Ecto neural progenitor cell (in vitro differentiated cells): ENCODE data around the gene SLN.

ENCODE experiments used
- DNase-seq: peaks from one replicate; pipeline ENCODE4 v3.0.0-alpha.2; 2018; ENCODE audit warnings: low spot score

SLN gene

DNA sequence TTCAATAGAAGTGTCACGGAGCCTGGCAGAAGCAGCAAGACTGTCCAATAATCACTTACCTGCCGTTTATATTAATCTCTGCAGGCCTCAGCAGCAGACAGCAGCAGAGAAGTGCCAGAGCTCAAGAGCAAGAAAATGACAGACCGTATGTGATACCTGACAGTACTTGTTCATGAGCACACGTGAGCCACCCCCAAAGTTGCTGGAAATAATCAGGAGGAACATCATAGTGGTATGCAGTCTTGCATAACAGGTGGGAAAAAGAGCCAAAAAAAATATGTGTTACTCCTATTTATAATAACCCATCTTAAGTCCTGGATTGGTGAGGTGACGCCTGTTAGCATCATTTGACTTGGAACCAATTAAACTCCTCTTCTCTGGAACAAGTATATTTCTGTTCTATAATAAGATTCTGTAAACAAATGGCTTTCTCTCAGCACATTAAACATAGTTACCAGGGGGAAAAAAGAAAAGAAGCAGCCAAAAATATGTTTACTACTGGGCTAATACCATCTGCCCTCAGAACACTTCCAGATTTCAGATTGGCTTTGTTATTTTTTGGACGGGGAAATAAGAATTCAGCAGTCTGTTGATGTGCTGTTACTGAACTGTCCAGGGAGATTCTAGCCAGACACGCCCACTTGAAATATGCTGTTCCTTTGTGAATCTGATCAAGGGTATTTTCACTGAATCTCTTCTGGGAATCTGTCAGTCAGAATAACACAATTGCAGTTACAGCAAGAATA lies 7.9 kb upstream of the SLN start:
- DNase-seq = no peak

DNA sequence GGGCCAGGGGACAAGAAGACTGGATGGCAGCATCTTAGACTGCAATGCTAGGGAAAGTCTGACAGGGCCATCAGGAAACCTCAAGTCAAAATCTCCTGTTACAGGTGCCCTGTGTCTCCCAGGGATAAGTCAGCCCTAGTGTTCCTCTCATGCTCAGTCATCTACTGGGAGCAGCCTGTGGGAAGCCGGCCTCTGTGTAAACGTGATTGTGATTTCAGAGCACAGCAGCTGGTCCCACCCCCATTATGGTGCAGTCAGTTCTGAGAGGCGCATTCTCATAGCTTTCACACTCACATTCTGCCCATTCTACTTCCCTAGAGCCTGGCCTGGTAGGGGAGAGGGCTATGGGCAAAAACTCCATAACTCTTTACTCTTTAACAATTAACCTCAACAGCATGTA lies 7.2 kb upstream of the SLN start:
- DNase-seq = no peak

DNA sequence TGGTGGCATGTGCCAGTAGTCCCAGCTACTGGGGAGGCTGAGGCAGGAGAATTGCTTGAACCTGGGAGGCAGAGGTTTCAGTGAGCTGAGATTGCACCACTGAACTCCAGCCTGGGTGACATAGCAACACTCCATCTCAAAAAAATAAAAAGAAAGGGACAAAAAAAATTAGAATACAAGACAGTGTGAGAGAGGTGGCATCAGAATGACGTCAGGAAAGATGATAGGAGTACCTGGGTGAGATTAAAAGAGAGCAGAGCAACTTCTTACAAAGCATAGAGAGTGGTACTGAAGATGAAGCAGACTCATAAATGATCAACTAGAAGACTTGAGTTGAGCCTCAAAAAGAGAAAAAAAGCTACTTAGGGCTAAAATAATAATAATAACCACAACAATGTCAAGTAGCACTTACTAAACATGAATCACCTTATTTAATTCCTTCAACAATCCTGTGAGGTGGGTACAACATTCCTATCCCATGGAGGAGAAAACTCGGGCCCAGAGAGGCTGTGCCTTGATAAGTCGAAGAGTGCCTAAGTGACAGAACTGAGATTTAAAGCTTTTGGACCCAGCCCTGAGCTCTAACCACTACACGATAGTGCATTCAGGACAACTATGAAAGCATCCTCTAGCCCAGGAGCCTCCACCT lies 5.2 kb upstream of the SLN start:
- DNase-seq = no peak

DNA sequence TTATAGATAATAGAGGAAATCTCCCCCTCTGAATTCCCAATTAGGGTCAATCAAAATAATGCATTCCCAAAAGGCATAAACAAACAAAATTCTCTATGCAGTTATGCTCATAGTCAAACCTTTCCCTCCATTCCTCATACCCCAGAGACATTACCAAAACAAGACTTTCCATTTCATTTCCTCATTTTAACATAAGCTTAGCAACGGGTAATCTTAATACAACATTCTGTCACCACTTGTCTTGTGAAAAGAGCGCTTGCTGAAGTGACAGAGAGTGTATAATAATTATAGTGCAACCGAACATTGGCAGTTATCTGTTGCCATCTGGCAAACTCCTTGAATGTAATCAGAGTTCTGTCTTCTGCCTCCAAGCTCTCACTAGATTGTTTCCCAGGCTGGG lies 1.2 kb upstream of the SLN start:
- no peak for DNase-seq

DNA sequence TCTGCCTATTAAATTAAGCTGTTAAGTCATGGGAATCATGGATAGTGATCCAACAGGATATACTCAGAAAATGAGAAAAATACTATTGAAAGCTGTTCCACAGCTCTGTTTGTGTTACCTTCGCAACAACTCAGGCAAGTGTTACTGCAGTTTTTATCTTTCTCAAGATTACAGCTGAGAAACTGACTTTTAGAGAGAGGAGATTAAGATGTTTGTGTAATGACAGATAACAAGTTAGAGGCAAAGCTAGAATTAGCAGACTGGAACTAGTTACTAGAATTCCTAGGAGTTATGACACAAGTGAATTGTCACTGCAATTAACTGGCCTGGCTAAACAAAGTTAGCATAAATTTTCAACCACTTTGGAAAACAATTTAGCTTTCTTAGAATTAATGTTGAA lies 1.6 kb downstream of the SLN start:
- DNase-seq = no peak

DNA sequence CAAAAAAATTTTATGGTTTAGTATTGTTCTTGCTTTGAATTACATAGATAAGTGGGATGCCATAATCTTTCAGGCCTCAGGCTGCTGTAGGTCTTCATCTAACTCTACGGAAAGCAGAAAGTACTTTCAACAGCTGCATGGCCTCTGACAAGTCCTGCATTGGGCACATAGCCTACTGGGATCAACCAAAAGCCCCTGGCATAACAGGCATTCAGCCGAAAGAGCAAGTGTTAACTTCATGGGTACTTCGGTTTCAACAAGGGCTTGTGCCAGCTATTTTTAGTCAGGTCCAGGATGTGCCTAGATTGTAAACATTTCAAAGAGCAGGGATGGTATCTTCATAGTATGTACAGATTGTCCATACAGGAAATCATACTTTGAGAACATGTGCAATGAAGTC lies 3.1 kb downstream of the SLN start:
- no peak for DNase-seq

DNA sequence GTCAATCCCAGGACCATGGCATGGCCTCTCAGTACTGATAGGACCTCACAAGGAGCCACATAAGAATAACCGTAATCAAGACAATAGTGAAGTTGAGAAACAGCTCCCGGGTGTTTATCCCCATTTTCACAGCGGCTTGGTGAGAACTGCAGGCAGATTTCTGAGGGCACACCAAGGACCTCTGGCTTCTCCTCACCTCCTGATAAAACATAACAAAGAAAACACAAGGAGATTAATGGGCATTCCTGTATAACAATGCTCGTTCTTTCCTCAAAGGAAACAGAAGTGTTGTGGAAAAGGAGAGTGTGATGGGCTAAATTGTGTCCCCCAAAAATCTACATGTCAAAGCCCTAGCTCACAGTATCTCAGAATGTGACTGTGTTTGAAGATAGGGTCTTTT lies 4.0 kb downstream of the SLN start:
- DNase-seq = no peak

DNA sequence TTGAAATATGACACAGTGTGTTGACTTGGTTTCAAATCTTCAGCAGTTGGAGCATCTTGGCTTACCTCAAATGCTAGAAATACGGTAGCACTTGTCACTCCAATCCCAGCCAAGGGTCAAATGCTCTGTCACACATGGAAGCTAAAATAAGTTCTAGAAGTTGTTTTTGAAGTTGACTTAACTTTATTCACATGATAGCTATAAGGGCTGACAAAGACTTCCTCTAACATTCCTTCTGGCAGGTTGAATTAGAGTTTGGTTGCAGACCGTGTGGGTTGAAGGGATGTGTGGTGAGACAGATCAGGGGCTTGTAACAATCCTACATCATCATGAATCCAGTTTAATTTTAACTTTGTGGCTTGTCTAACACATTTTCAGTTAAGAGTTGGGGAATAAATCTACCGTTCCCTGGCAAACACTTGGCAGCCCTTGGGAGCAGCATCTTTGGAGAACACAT lies 4.6 kb downstream of the SLN start:
- DNase-seq = no peak

DNA sequence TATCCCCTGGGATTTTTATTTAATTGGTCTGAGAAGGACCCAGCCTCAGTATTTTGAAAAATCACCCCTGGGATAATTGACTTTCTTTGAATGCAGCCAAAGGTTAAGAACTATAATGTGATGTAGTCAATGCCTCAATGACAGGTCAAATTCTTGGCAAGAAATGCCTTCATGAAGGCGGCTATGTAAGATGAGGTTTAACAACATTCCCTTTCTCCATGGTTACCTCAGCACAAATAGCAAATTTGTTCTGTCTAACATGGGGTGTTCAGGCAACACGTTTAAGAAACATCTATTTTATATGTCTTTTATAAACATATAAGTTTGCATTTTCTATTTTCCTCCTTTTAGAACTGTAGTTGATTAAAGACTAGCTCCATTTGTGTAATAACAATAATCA lies 5.3 kb downstream of the SLN start:
- no peak for DNase-seq

DNA sequence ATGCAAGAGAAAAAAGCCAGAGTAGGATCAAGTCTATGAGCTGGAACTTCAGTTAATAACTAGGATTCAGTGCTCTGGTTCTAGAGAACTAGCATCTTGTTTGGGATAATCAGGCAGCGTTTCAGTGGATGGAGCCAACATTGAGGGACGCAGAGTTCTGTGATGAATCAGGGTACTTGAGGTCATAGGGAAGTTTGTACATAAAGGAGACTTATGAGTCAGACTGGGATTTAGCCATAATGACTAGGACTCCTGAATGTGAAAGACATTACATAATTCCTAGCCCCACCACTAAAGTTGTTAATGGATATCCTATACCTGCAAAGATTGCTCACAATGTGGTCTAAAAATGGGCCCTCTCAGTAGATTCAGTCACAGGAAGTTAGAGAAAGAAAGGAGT lies 6.8 kb downstream of the SLN start:
- no peak for DNase-seq

DNA sequence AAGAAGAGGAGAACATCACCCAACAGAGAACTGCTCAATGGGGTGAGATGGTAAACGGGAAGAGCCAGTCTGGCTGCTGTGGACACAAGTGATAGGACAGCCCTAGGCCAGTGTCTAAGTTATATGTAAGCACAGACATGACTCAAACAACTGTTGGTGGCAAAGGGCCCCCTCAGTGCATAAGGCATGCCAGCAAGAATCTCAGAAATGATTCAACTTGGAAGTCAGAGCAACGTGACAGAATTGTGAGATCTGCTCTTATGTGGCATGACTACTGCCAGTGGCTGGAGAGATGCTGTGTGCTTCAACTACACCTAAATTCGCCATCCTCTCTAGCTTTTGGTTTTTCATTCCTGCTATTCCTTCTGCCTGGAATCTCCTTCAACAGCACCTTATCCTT lies 7.4 kb downstream of the SLN start:
- no peak for DNase-seq

DNA sequence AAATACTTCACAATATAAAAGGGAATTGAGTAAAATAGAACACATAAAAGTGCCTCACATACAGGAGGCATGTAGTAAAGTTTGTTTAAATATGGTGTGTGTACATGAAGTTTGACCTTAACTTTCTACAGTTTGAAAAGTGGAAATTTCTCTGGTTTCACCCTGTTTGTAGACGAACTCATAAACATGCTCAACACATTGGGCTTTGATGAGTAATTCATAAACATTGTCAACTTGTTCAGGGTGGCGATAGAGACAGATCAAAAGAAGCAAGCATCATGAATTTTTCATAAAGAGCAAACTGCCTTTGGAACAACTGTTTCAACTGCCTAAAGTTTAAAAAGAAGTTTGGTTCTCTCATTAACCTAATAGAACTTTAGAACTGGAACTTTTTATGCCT lies 9.1 kb downstream of the SLN start:
- no peak for DNase-seq

DNA sequence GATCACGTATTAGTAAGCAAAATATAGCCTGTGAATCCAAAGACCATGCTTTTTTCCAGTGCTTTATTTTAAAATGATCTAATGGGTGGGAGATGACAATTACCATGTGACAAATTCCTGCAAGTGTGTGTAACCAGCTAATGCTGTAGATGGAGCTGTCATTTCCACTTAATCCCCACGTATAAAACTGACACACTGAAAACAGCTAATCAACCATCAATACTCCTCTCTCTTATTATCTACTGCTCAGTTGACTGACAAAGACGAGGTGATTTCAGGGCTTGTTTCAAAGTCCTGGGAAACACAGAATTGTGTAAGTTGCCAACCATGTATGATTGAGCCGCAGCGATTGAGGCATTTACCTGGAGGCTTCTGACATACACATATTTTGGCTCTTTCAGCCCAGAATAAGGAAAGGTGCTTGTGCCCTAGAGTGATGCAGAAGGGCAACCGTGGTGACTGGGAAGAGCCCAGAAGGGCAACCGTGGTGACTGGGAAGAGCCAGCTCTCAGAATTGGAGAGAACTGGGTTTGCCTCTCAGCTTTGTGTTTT lies 9.7 kb downstream of the SLN start:
- no peak for DNase-seq

DNA sequence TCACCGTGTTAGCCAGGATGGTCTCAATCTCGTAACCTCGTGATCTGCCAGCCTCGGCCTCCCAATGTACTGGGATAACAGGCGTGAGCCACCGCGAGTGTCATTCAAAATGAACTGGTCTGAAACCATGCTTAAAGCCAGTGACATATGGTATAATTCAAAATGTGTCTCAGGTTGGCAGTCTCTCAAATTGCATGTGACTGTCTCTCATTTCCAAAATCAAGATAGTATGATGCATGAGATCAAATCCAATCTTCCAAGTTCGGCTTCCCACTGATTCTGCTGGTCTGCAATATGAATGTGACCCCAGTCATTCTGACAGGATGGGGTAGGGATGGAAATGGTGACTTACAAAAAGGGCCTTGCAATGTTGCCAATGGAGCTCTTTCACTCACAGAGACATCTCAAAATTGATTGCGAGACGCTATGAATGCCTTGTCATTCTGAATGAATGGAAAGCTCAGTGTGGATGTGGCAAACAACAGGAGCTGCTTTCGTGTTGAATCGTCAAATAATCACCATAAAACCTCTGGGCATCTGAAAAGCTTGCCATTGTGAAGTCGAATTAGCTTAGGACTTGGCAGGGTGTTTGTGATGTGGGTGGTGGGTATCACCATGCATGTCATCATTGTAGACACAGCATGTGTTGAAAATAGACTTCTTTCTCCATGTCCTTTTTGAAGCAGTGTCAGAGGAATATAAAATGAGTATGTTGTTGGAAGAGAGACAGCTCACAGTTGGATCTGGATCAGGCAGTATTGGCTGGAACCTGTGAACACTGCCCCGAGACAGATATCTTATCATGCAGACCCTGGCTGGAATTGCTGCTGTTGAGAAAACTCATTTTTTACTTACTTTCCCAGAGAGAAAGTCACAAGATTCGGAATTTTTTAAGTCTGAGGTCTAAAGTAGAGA lies 12.2 kb downstream of the SLN start:
- DNase-seq = no peak

DNA sequence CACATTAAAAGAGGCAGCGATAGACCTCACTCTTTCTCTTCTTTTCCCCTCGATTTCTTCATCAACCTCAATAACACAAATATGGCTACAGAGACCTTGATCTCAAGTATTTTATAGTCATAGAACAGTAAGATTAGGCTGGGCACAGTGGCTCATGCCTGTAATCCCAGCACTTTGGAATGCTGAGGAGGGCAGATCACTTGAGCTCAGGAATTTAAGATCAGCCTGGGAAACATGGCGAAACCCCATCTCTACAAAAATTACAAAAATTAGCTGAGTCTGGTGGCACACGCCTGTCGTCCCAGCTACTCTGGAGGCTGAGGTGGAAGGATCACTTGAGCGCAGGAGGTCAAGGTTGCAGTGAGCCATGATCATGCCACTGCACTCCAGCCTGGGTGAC lies 14.6 kb downstream of the SLN start:
- DNase-seq = no peak

DNA sequence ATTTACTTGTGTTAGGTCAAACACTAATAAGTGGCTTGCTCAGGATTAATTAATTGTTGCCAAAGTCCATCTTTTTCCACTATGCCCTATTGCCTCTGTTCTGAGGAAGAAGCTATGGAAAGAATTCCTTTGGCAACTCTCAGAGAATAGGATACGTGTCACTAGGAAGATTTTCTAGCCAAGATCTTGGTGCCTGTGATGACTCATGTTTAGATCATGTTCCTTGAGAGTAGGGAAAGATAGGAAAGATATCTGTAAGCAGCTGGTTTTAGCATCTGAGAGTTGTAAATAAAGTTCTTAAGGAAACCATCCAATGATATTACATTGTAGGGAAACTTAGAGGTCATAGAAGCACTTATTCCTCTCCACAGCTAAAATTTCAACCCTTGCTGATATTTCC lies 15.7 kb downstream of the SLN start:
- no peak for DNase-seq

DNA sequence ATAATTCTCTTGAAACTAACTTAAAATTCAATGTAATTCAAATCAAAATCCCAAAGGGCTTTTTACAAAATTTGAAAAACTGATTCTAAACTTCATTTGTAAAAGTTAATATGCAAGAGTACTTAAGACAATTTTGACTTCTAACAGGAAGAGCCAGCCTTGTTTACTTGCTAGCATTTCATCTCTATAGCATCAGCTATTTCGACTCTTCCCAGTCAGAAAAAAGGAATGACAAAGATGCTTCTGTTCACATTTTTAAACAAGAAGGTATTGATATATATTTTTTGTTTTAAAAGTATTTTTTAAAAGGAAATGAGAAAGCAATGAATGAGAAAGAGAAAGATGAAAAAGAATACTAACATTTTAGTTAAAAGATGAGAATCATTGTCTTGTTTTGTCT lies 16.4 kb downstream of the SLN start:
- DNase-seq = no peak

DNA sequence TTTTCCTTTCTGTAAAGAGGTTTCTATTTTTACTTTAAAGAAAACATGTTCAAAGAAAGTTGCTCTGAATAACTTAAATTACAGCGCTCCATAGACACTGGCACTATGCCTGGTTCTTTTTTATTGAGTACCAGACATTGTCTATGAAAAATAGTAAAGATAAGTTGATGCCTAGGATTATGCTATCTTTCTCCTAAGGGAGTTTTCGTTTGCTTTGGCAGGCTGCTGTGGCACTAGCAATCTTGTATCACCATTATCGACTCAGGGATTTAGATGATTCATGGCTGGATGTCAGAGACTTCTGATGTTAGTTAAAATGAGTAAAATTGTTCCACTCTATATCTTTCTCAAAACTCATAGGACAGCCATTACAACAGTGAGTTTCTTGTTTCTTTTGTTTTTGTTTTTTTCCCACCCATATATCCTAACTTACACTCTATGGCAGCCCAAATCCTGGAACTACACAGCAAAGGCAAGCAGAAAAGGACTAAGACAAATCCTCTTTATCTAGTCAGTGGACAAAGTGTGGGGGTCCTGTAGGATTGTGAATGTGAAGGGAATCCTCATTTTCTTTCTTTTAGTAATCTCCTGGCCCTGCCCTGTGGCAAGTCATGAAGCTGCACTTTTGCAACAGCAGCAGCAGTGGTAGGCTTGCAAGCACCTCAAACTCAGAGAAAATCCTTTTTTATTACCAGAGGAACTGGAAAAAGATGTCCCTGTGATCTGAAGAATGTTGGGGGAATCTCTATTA lies 20.7 kb downstream of the SLN start:
- no peak for DNase-seq

DNA sequence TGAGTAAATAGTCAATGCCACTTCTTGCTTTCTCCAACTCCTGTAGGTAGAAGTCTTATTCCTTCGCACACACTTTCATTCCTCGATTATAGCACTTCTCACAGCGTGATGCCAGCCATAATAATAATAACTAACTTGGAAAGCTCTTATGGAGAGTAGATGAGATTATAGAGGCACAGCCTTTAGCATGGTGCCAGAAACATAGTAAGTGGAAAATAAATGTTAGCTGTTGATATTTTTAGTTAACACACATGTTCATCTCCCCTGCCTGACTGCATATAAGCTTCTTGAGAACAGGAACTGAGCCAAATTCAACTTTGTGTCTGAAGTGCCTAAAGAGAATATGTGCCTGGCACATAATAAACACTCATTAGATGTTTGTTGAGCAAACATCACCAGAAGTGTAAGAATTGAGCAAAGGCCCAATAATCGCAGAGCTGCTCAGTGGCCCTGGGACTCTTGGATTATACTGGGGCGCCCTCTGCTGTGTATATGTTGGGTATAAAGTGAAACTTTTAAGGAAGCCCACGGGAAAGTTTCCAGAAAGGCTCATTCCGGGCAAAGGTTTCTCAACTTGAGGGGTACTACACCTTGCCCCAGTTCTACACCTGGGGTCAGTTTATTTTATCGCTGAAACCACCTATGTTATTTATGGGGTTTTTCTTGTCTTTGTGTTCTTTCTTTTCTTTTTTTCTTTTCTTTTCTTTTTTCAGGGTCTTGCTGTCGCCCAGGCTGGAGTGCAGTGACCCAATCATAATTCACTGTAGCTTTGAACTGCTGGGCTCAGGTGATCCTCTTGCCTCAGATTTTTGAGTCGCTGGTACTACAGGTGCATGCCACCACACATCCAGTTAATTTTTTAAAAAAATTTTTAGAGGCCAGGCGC lies 22.3 kb downstream of the SLN start:
- peak; percentile 69 for DNase-seq

DNA sequence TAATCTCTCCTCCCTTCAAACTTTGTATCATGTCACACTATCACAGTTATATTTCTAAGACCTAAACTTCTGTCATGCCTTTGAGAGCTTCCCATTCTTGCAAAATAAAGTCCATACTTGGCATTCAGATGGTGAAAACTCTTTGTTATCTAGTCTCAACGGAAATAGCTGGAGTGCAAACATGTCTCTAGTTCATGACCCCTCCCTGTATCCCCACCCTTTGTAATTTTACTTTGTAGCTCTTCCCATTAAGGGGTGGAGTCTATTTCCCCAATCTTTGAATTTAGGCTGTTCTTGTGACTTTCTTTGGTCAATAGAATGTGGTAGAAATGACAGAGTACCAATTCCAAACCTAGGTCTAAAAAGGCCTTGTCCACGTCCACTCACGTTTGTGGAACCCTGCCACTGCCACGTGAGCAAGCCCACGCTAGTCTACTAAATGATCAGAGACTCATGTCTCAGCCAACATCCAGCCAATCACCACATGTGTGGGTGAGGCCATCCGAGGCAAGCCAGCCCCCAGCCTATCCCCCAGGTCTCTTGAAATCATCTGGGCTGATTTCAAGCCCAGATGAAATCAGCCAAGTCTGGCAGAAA lies 23.4 kb downstream of the SLN start:
- no peak for DNase-seq

DNA sequence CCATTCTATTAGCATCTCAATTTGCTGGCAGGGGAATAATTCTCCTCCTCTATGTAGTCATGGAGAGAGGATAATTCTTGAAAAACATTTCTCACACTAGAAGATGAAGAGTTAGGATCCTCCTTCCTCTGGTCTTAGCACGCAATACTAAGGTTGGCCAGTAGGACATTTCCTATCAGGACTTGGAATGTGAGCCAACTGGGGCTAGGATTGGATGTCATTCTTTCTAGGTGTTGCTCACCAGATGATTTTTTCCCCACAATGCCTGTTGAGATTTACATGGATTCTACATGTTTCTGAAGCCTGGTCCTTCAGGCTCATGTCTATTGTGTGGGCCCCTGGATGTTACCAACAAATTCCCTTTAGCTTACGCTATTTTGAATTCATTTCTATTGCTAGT lies 28.0 kb downstream of the SLN start:
- no peak for DNase-seq
